B cell (primary cell): ENCODE data around the gene CMPK2.

ENCODE experiments used
- EZH2 ChIP-seq: IDR thresholded peaks from 2 replicates; pipeline ENCODE4 v1.6.1; 2012; ENCODE audit warnings: borderline replicate concordance, low read depth, mild to moderate bottlenecking, moderate library complexity, low read length; ENCODE audit not compliant: insufficient read depth, poor library complexity, severe bottlenecking
- TF ChIP-seq, protein P1 (sequence below): fragments of 200-600 bp; IDR thresholded peaks from one replicate; pipeline ENCODE4 v1.8.0; 2022; ENCODE audit warnings: antibody characterized with exemption, mild to moderate bottlenecking

DNA sequence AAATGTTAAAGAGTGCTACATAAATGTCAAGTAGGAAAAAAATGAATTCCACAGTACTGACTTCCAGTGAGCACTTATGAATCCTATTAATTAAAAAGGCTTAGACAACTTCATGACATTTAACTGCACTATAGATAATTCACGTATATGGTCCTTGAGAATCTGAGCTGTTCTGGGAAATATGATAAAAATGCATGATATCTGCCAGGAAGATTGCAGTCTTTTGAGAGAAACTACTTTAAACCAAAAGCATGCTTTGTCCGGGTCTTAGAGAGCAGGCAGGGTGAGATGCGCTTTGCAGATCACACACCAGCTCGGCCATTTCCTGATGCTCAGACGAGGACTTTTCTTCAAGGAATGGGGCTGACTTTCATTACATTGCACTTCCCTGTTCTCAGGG is 42.6 kb downstream of the CMPK2 start:
- TF ChIP-seq, protein P1, sequence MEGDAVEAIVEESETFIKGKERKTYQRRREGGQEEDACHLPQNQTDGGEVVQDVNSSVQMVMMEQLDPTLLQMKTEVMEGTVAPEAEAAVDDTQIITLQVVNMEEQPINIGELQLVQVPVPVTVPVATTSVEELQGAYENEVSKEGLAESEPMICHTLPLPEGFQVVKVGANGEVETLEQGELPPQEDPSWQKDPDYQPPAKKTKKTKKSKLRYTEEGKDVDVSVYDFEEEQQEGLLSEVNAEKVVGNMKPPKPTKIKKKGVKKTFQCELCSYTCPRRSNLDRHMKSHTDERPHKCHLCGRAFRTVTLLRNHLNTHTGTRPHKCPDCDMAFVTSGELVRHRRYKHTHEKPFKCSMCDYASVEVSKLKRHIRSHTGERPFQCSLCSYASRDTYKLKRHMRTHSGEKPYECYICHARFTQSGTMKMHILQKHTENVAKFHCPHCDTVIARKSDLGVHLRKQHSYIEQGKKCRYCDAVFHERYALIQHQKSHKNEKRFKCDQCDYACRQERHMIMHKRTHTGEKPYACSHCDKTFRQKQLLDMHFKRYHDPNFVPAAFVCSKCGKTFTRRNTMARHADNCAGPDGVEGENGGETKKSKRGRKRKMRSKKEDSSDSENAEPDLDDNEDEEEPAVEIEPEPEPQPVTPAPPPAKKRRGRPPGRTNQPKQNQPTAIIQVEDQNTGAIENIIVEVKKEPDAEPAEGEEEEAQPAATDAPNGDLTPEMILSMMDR: no peak
- no peak for TF ChIP-seq EZH2
